SHP77 treated with DMSO at 0.1 percent for 48 hours (cell line): ENCODE measurements around the gene FNDC1.
"Not testable (repeated sequence)": the region's sequence is repeated elsewhere in the genome, so short reads cannot be mapped to it uniquely, and the experiment has no call there.

Experiments
- DNase-seq: peaks from one replicate; lab custom pipeline; 2025; lab: John Stamatoyannopoulos, UW

Gene FNDC1

DNA sequence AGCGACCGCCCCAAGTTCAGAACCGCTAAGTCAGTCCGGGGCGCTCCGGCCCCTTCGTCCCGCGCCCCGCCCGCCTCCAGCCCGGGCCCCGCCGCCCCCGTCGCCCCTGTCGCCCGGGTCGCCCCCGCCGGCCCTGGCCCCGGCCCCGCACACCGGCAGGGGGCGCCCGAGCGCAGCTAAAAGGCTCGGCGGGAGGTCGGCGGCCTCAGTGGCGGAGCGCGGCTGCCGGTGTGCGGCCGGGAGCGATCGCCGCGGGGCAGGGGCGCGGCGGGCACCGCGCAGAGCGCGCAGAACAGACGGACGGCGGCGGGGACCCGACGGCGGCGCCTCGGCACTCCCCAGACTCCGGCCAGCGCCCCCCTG is at the start of gene FNDC1:
TSS of gene FNDC1 (plus strand) at position 208 of the 363 bp plus-strand sequence. CDS start 197 bp downstream, outside the sequence.
- DNase-seq, result no peak

DNA sequence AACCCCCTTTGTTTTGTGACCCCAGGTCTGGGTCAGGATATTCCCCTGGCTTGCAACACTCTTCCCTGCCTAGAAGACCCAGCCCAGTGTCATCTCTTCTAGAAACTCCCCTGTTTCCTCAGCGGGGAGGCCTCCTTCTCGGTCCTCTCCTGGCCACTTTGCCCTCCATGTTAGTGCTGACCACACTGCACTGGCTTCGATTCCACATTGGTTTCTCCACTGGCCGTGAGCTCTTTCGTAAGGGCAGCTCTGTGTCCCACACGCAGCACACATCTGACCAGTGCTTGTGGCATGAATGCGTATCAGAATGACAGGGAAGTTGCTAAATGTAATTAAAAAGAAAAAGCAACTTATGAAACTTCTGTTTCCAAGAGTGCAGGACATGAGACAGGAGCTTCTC is 49.4 kb upstream of the FNDC1 start:
- no peak for DNase-seq

DNA sequence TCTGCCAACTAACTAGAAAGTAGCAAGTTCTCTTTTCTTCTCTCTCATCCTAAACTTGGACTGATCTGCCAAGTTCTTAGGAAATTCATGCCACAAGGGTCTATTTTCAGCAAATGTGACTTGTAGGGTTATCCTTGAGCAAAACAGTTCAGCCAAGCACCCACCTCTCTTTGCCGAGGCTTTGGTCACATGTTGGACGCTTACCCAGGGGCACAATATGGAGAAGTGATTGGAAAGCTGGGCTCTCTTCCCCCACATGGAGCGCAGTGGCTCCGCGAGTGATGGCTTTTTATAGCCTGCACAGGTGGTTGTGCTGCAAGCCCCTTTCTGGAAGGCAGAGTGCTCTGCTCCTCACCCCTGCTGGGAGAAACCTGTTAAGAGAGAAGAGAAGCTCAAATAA is 47.7 kb upstream of the FNDC1 start:
- DNase-seq, result no peak

DNA sequence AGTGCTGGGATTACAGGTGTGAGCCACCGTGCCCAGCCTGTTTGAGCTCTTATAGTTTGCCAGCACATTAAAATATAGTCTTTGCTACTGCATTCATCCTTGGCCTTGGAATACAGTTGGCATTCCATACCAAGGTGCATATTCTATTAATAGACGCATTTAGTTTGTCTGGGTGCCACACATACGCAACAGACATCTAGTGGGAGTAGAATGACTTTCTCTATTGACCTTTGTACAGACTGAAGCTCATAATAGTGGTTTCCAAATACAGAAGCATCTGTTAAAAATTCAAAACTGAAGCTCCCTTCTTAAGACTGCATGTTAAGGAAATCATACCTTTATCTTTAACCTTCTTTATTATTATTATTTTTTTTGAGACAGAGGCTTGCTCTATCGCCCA is 46.7 kb upstream of the FNDC1 start:
- DNase-seq, result no peak

DNA sequence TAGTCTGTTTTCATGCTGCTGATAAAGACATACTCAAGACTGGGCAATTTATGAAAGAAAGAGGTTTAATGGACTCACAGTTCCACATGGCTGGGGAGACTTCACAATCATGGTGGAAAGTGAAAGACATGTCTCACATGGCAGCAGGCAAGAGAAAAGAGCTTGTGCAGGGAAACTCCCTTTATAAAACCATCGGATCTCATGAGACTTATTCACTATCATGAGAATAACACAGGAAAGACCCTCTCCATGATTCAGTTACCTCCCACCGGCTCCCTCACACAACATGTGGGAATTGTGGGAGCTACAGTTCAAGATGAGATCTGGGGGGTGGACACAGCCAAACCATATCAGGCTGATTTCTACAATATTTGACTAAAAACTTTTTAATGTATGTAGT is 45.4 kb upstream of the FNDC1 start:
- DNase-seq, result not testable (repeated sequence)

DNA sequence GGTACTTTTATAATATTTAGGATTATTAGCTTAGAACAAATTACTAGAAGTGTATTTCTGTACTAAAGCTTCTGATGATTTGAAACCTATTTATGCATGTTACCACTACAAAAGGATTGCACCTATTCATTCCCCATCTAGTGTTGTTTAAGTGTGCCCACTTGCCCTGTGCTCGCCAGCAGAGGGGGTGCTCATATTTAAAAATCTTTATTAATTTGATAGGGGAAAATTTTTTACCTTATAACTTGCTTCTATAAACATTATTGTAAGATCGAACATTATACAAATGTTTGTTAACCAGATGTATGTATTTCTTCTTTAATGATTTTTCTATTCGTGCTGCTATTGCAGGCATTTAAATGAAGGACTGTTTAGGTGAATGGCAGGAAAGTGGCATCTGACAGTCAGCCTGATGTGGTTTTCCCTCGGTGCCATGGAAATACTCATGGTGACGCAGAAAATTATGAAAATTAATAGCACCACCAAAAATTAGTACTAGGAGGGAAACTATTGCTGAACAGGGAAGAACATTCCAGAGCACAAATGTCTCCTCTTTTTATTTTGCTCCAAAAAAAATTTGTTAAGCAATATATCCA is 44.1 kb upstream of the FNDC1 start:
- DNase-seq, result no peak

DNA sequence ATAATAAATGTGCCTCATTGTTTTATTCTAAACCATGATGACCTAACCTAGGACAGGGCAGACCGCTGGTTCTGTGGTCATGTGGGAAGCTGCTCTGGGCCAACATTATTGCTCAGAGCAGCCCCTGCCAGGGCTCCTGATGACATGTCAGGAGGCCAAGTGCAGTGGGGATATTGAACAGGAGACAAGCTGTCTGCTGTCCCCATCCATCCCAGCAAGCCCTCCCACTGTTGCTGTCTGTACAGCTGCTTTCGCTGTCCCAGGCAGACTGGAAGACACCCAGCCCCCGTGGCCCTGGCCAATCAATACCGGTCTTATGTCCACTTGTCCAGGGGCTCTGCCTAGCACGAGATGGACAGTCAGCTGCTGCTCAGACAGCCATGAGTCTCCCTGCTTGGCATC is 43.2 kb upstream of the FNDC1 start:
- no peak for DNase-seq

DNA sequence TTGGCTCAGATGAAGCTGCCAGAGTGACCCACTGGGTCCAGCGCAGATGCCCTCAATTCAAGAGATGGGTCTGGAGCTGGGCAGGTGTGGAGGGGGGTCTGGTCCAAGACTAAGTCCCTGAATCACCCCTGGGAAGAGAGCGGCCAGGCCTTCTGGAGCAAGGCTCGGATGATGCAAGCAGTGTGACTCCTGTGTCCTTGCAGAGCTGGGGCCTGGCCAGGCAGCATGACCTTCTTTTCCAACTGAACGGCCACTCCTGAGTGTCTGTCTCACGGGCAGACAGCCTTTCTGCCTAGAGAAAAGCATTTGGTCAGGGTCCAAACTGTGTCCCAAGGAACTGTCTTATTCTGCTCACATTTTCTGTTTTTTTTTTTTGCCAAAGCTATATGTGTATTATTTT is 42.6 kb upstream of the FNDC1 start:
- DNase-seq, result no peak

DNA sequence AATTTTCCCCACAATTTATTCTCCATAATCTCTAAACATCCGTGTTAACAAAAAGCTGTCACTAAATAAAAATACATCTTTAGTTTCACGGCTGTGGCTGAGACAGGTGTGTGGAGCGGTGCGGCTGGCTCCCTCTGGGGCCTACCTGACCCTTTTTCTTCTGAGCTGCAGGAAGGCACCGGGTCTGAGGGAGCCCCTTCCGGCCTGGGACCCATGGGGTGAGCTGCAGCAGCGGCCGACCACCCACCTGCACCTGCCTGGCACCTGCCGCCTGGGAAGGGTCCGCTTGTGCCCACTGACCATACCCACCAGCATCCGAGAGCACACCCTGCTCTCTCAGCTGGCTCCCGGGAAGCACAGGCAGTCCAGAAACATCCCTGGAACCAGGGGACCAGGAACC is 41.5 kb upstream of the FNDC1 start:
- DNase-seq, result no peak

DNA sequence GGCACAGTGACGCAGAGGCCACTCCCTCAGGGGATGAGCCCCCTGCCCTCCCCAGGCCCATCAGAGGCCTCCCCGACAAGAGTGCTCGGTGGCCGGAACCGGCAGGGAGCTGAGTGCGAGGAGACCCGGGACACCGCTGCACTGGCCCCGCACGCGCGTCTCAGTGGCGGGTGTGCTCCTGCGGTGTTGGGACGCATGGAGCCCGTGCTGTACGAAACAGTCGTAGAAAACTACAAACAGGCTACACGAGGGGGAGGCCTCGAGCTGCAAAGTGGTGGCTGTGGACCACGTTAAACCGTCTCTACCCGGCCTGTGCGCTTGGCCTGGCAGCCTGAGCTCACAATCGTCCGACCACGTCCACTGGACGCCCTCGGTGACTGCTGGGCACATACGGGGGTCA is 40.2 kb upstream of the FNDC1 start:
- no peak for DNase-seq

DNA sequence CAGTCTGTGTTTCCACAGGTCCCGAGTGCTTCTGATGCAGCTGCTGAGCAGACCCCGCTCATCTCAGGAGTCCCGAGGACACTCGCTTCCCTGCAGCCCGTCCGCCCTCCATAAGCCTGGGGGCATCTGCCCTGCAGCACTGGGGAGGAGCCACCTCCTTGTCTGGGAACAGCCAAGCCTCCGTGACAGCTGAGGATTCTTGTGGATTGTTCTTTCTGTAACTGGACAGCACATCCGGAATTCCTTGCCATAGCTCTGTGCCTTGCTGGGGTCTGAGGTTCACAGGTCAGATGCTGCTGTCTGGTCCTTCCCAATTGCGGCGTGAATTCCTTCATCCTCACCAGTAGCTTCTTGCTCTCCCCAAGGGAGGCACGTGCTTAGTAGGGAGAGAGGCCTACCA is 38.4 kb upstream of the FNDC1 start:
- no peak for DNase-seq

DNA sequence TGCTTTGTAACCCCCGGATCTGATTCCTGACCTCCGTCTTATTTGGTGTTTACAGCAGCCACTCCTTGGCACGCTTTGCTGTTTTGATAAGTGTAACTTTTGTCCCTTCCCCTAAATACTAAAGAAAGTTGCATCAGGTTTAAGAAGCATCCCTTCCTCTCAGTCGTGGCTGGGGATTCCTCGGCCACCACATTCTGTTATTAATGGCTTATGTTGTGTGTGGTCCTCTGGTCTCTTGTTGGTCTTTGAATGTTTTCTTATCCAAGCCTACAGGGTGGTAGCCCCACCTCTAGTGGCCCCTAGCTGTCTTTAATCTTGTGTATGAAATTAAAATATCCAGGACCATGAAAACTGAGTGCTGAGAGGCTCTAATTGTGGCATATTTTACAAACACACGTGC is 37.5 kb upstream of the FNDC1 start:
- no peak for DNase-seq

DNA sequence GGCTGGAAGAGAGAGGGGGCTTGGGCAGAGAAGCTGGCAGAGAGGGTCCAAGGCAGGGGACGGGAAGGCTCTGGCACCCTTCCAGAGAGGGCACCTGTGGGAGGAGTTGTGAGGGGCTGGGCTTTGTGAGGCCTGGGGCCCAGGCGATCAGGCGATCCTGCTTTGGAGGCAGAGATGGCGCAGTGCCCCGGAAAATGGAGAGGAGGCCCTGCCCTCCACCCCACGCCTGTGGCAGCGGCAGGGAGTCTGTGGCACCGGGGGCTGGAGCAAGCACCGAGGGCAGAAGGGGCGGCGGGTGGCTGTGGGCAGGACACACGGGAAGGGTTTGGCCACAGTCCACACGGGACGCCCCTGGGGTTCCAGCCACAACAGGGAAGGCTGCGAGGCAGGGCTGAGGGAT is 36.5 kb upstream of the FNDC1 start:
- no peak for DNase-seq

DNA sequence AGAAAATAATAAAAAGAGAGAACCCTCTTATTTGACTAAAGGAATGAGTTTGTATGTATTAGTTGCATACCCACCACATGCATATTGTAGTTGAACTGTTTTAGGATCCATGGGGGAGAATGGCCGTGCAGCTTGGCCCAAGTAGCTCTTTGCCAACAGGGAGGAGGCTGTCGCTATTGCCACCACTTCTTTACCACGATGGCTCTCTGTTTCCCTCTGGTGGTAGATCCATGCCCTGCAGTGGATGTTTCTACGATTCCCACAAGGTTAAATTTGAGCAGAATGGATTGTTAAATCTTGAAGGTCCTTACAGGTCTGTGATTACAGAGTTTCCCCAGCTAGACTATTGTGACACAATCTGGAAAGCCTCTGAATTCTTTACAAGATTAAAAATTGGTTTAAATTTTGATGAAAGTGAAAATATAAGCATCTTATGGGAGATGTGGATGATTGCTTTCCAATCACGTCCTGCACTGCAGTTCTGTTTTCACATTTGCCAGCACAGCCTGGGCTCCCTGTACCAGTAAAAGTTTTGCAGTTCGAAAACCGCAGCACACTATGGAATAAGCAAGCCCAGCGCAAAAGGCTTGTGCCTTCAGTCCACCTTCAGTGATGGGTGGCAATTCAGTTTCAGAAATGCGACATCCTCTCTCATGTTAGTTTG is 34.4 kb upstream of the FNDC1 start:
- peak; percentile 39 for DNase-seq

DNA sequence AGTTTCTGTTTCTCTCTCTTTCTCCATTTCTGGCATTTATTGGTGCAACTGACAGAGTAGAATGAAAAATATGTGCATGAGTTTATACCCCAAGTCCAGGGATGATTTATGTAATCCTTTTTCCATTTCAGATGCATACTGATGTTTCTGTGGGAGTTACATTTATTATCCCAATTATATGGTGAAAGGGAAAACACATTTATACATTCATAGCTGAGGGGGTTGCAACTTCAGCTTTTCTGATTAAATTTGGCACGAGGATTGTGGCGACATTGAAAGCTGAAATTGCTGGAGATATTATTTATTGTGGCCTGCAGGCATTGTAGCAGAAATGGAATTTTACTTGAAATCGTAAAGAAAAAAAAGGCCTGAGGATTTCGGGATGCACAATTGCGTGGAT is 31.5 kb upstream of the FNDC1 start:
- DNase-seq, result no peak

DNA sequence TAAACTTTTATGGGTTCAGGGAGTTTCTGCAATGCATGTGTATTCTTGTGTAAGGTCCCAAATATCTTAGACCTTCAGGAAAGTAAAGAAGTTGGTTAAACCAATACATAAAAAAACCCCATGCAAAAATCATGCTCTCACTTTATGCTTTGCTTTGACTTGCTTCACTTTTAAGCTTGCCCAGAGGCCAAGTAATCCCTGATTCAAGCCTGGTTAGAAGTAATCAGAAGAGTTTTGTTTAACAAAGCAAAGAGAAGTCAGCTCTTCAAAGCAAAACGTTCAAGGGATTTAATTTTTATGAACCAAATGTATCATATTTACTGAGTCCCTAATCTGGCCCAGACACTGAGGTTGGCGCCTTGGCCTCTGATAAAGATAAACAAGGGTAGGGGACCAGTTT is 26.7 kb upstream of the FNDC1 start:
- no peak for DNase-seq

DNA sequence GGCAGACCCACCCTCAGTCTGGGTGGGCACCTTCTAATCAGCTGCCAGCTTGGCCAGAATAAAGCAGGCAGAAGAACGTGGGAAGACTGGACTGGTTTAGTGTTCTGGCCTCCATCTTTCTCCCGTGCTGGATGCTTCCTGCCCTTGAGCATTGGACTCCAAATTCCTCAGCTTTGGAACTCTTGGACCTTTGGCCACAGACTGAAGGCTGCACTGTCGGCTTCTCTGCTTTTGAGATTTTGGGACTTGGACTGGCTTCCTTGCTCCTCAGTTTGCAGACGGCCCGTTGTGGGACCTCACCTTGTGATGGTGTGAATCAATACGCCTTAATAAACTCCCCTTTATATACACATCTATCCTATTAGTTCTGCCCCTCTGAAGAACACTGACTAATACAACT is 20.6 kb upstream of the FNDC1 start:
- DNase-seq, result no peak

DNA sequence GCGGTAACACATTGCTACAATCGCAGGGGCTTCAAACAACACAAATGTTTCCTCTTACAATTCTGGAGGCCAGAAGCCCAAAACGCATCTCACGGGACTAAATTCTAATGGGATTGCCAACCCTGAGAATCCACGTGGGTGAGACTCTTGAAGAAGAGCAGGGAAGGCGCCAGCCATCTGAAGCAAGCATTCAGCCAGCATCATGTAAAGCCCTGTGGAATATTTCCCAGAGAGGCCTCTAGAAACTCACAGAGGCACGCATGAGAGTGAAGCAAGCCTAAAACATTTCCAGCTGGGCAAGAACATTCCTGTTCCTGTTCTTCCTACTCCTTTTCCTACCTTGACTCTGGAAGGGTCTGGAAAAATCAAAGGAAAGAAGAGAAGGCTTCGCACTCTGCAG is 19.6 kb upstream of the FNDC1 start:
- DNase-seq, result no peak

DNA sequence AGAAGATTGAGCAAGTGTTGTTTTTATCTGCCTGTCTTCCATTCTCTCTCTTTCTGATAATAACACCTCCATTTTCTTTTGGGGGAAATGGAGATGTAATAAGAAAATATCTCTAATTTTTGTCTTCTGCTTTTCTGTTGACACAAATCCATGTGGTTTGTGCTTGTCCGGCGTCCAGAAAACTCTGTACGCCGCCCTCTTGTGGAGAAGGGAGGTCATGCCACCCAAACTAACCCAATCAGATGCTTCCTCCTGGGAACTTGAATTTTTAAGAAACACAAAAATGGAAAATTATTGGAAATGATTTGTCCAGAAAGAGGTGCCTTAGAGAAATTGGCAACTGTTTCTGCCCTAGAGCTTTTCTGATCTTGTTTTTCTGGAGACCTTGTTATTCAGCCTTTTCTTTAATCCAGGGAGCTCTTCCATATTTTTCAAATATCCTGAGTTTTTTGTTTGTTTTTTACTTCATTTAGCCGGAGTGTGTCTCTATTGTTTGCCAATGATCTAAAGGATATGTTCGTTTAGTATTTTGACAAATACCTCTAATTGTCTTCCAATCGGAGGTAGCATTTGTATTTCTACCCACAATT is 17.8 kb upstream of the FNDC1 start:
- DNase-seq, result peak; percentile 2

DNA sequence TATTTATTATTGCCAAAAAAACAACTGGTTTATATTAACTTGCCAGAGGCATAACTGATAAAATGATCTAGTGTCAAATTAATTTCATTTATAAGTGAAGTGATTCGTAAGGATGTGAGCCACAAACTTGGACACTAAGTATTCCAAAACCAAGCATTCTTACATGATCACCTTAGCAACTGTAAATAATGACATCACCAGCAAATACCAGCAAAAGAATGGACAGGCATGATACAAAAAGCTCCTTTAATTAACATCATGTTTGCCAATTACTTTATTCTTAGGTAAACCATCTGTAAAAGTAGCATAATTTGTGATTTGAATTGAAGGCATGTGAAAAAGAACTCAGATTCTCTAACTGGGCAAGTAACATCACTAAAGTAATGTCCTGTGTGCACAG is 17.2 kb upstream of the FNDC1 start:
- DNase-seq, result no peak

DNA sequence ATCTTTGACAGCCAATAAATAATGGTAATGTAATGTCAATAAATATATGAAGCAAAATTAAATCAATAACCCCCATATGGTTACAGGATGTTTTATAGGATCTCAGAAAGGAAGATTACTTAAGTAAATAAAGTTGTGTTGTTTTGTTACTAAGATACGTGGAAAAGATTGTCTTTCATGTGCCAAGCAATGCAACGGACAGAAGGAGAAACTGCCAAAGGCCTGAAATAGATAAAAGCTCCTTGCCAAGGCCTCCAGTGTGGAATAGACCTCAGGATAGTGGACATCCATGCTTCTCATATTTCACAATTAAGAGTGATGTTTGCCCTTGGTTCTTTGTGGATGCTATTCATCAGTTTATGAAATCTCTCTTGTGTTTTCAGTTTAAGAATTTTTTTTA is 16.4 kb upstream of the FNDC1 start:
- DNase-seq, result no peak

DNA sequence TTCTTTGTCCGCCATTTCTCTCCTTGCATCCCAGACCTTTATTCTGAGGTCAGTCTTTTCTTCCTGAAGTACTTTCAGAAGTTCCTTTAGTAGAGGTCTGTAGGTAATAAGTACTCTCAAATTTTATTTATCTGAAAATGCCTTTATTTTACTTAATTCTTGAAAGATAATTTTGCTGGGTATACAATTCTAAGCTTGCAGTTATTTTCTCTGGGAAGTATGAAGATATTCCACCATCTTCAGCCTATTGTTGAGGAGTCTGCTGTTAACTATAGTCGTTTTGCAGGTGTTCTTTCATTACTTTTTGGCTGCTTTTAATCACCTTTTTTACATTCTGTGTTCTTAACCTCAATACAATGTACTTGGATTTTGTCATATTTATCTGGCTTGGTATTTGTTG is 13.5 kb upstream of the FNDC1 start:
- no peak for DNase-seq

DNA sequence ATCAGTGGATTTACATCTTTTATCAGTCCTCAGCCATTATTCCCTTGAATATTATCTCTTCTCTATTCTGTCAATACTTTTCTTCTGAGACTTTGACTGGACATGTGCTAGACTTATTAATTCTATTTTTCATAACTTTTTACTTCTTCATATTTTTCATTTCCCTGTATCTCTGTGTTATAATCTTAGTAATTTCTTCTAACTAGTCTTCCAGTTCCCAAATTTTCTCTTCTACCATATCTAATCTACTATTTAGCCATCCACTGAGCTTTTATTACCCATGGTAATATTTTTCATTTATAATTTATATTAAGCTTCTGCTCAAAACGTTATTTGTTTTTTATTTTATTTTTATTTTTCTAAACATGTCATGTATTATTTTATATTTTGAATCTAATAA is 13.1 kb upstream of the FNDC1 start:
- no peak for DNase-seq

DNA sequence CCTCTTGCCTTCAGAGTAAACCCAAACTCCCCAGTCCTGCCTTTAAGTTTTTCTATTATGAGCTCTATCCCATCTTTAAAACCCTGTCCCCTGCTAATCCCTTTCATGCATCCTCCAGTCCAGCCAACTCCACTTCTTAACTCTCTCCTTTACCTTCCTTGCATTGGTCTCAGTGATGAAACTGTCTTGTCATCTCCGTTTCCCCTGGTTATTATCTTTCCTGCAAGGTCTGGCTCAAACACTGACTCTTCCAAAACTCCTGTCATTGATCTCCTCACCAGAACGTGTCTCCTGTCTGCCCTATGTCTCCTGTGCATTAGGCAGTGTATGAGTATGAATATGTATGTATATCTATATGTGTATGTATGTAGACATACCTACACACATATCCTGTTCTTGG is 11.8 kb upstream of the FNDC1 start:
- no peak for DNase-seq
